HEK293 (cell line): ENCODE data around the gene MPZL1.

Experiments
- CTCF ChIA-PET: fragments of 350-600 bp; formaldehyde crosslinking; extraction: SDS; loops from one replicate; lab custom pipeline; 2021; ENCODE audit warnings: antibody characterized with exemption; lab: Yijun Ruan, JAX
- POLR2A ChIA-PET: fragments of 300-600 bp; formaldehyde crosslinking; extraction: SDS; loops from one replicate; lab custom pipeline; 2020; ENCODE audit warnings: antibody characterized with exemption, inconsistent platforms; lab: Yijun Ruan, JAX
- H3K27ac ChIP-seq: fragments of 200-500 bp; sonication (Bioruptor generic); 2 replicates; pipeline ENCODE4 v1.5.1; 2014; ENCODE audit warnings: low read depth, low read length, control low read depth, inconsistent platforms; ENCODE audit errors: extremely low read depth
- H3K36me3 ChIP-seq, 2 experiments: fragments of 200-500 bp in 1 of 2; sonication (Bioruptor generic) in 1 of 2; 1 replicate in 1 of 2; 2 replicates in 1 of 2; pipeline ENCODE4 v1.5.1; 2014 to 2017; ENCODE audit warnings: inconsistent platforms in 2 of 2, low read length in 2 of 2; ENCODE audit not compliant: control insufficient read depth in 2 of 2, insufficient read depth in 1 of 2
- H3K4me1 ChIP-seq: fragments of 200-500 bp; sonication (Bioruptor generic); 2 replicates; pipeline ENCODE4 v1.5.1; 2014; ENCODE audit warnings: mild to moderate bottlenecking, low read length, inconsistent platforms; ENCODE audit not compliant: control insufficient read depth, insufficient read depth
- H3K4me3 ChIP-seq: 2 replicates; pipeline ENCODE4 v1.5.1; 2011; ENCODE audit warnings: low read depth, mild to moderate bottlenecking, control low read depth, low read length, moderate library complexity
- H3K9me3 ChIP-seq: fragments of 200-500 bp; sonication (Bioruptor generic); 2 replicates; pipeline ENCODE4 v1.5.1; 2014; ENCODE audit warnings: low read depth, low read length, inconsistent platforms; ENCODE audit not compliant: control insufficient read depth, insufficient read depth
- GLIS1 ChIP-seq: fragments of 450-650 bp; formaldehyde crosslinking; IDR thresholded peaks from 2 replicates; pipeline ENCODE4 v1.5.1; 2016; ENCODE audit warnings: missing biosample characterization, missing genetic modification characterization
- HOXA7 ChIP-seq: sonication (generic); formaldehyde crosslinking; IDR thresholded peaks from 2 replicates; pipeline ENCODE4 v1.8.1; 2022; ENCODE audit warnings: missing genetic modification reagents, borderline replicate concordance
- ZNF2 ChIP-seq: fragments of 450-650 bp; formaldehyde crosslinking; IDR thresholded peaks from 2 replicates; pipeline ENCODE4 v1.5.1; 2016; ENCODE audit warnings: missing biosample characterization, missing genetic modification characterization
- ZNF202 ChIP-seq: fragments of 450-650 bp; formaldehyde crosslinking; IDR thresholded peaks from 2 replicates; pipeline ENCODE4 v1.5.1; 2016; ENCODE audit warnings: missing biosample characterization, missing genetic modification characterization, borderline replicate concordance
- ZNF248 ChIP-seq: fragments of 450-650 bp; formaldehyde crosslinking; IDR thresholded peaks from 2 replicates; pipeline ENCODE4 v1.5.1; 2017; ENCODE audit warnings: missing biosample characterization, missing genetic modification characterization
- ZNF366 ChIP-seq: fragments of 450-650 bp; formaldehyde crosslinking; conservative IDR thresholded peaks from 2 replicates; pipeline ENCODE4 v1.5.1; 2016; ENCODE audit warnings: missing biosample characterization, missing genetic modification characterization
- ZNF394 ChIP-seq: fragments of 450-650 bp; formaldehyde crosslinking; IDR thresholded peaks from 2 replicates; pipeline ENCODE4 v1.5.1; 2016; ENCODE audit warnings: missing biosample characterization, missing genetic modification characterization, mild to moderate bottlenecking, moderate library complexity, borderline replicate concordance
- ZNF529 ChIP-seq: fragments of 450-650 bp; formaldehyde crosslinking; IDR thresholded peaks from 2 replicates; pipeline ENCODE4 v1.5.1; 2017; ENCODE audit warnings: missing genetic modification characterization, missing biosample characterization; ENCODE audit not compliant: insufficient replicate concordance
- ZNF530 ChIP-seq: fragments of 450-650 bp; formaldehyde crosslinking; IDR thresholded peaks from 2 replicates; pipeline ENCODE4 v1.5.1; 2016; ENCODE audit warnings: low read depth, missing biosample characterization, missing genetic modification characterization
- ZNF548 ChIP-seq: fragments of 450-650 bp; formaldehyde crosslinking; IDR thresholded peaks from 2 replicates; pipeline ENCODE4 v1.5.1; 2016; ENCODE audit warnings: missing biosample characterization, missing genetic modification characterization
- ZNF571 ChIP-seq: fragments of 450-650 bp; formaldehyde crosslinking; IDR thresholded peaks from 2 replicates; pipeline ENCODE4 v1.5.0; 2017; ENCODE audit warnings: missing biosample characterization, missing genetic modification characterization
- ZNF654 ChIP-seq: fragments of 450-650 bp; formaldehyde crosslinking; IDR thresholded peaks from 2 replicates; pipeline ENCODE4 v1.5.1; 2016; ENCODE audit warnings: low read depth, missing biosample characterization, missing genetic modification characterization
- TF ChIP-seq, protein P1 (sequence below): fragments of 450-650 bp; formaldehyde crosslinking; IDR thresholded peaks from 2 replicates; pipeline ENCODE4 v1.5.1; 2016; ENCODE audit warnings: missing biosample characterization, missing genetic modification characterization
- TF ChIP-seq, protein P2 (sequence below): fragments of 450-650 bp; formaldehyde crosslinking; IDR thresholded peaks from 2 replicates; pipeline ENCODE4 v1.5.1; 2016; ENCODE audit warnings: missing biosample characterization, missing genetic modification characterization
- TF ChIP-seq, protein P3 (sequence below): fragments of 450-650 bp; formaldehyde crosslinking; IDR thresholded peaks from 2 replicates; pipeline ENCODE4 v1.5.1; 2017; ENCODE audit warnings: missing biosample characterization, missing genetic modification characterization
- TF ChIP-seq, protein P4 (sequence below): fragments of 450-650 bp; formaldehyde crosslinking; IDR thresholded peaks from 2 replicates; pipeline ENCODE4 v1.5.1; 2016; ENCODE audit warnings: missing biosample characterization, missing genetic modification characterization

MPZL1 gene

DNA sequence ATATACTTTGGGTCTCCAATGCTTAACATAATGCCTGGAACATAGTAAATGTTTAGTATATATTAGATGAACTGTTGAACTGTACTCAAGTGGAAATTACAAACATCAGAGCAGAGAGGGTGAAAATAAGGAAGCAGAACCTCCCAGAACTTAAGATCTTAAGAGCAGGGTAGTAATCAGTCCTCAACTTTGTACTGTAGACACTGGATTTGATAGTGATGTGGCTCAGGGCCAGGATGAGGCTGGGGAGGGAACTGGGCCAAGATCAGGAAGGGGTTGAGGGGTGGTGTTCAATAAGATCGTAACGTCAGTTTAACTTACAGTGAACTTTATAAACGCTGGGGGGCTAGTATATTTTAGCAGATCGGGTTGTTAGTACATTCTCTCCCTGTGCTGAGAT lies 15.4 kb downstream of the MPZL1 start (continued):
- TF ChIP-seq, protein P1, sequence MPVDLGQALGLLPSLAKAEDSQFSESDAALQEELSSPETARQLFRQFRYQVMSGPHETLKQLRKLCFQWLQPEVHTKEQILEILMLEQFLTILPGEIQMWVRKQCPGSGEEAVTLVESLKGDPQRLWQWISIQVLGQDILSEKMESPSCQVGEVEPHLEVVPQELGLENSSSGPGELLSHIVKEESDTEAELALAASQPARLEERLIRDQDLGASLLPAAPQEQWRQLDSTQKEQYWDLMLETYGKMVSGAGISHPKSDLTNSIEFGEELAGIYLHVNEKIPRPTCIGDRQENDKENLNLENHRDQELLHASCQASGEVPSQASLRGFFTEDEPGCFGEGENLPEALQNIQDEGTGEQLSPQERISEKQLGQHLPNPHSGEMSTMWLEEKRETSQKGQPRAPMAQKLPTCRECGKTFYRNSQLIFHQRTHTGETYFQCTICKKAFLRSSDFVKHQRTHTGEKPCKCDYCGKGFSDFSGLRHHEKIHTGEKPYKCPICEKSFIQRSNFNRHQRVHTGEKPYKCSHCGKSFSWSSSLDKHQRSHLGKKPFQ (tag by site-specific recombination), result no peak
- TF ChIP-seq, all 188 proteins: peak for 0

DNA sequence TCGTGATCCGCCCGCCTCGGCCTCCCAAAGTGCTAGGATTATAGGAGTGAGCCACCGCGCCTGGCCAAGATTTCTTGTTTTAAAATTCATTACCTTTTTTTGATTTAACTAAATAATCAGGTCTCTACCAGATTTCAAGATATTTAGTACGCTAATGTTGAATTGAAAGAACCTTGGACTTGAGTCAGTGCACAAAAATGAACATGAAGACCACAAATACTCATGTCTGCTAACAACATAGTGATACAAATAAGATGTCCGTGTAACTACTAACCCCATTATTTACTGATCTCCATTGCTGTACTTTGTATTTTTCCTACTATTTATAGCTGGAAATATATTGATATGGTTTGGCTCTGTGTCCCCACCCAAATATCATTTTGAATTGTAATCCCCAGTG lies 16.4 kb downstream of the MPZL1 start:
- ChIA-PET POLR2A (no interaction called here), CTCF (no interaction called here)
- Histone ChIP-seq H3K9me3 (no peaks in the 10 kb centered on the region), H3K4me1 (no peaks in the 10 kb centered on the region), H3K36me3 (peaks cover 0 to 9% of the 10 kb centered on the region in 2 experiments; a peak in 1 of 3 replicates), H3K4me3 (no peak overlapping the region), H3K27ac (no peak overlapping the region)
- TF ChIP-seq ZNF2 (tag by site-specific recombination) (no peak), ZNF366 (tag by site-specific recombination) (no peak), GLIS1 (no peak), ZNF529 (tag by site-specific recombination) (no peak), ZNF548 (no peak), ZNF248 (tag by site-specific recombination) (no peak), ZNF394 (tag by site-specific recombination) (no peak), HOXA7 (CRISPR knock-in tag) (no peak), ZNF571 (tag by site-specific recombination) (no peak), ZNF530 (tag by site-specific recombination) (no peak), ZNF654 (tag by site-specific recombination) (no peak)
- TF ChIP-seq, protein P1 (tag by site-specific recombination), result no peak
- TF ChIP-seq, protein P2, sequence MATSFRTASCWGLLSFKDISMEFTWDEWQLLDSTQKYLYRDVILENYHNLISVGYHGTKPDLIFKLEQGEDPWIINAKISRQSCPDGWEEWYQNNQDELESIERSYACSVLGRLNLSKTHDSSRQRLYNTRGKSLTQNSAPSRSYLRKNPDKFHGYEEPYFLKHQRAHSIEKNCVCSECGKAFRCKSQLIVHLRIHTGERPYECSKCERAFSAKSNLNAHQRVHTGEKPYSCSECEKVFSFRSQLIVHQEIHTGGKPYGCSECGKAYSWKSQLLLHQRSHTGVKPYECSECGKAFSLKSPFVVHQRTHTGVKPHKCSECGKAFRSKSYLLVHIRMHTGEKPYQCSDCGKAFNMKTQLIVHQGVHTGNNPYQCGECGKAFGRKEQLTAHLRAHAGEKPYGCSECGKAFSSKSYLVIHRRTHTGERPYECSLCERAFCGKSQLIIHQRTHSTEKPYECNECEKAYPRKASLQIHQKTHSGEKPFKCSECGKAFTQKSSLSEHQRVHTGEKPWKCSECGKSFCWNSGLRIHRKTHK, result no peak
- TF ChIP-seq, protein P3, sequence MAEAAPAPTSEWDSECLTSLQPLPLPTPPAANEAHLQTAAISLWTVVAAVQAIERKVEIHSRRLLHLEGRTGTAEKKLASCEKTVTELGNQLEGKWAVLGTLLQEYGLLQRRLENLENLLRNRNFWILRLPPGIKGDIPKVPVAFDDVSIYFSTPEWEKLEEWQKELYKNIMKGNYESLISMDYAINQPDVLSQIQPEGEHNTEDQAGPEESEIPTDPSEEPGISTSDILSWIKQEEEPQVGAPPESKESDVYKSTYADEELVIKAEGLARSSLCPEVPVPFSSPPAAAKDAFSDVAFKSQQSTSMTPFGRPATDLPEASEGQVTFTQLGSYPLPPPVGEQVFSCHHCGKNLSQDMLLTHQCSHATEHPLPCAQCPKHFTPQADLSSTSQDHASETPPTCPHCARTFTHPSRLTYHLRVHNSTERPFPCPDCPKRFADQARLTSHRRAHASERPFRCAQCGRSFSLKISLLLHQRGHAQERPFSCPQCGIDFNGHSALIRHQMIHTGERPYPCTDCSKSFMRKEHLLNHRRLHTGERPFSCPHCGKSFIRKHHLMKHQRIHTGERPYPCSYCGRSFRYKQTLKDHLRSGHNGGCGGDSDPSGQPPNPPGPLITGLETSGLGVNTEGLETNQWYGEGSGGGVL (tag by site-specific recombination), result no peak

DNA sequence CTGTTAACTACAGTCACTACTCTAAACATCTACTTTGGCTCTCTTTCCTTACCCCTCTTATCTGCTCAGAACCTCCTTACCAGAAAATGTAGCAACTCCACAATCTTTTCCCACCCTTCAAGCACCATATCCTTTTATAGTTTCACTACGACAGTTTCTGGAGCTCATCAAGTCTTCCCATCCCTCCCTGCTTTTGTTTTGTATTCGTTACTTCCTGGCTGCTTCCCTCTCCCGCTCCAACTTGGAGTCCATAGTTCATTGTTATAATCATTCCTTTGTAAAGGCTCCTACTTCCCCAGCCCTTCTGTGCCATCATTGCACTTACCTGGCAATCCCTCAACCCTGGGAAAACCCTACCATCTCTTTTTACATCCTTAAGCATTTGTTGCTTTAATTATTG lies 18.0 kb downstream of the MPZL1 start:
- TF ChIP-seq ZNF202 (tag by site-specific recombination), result no peak
- TF ChIP-seq, protein P4, sequence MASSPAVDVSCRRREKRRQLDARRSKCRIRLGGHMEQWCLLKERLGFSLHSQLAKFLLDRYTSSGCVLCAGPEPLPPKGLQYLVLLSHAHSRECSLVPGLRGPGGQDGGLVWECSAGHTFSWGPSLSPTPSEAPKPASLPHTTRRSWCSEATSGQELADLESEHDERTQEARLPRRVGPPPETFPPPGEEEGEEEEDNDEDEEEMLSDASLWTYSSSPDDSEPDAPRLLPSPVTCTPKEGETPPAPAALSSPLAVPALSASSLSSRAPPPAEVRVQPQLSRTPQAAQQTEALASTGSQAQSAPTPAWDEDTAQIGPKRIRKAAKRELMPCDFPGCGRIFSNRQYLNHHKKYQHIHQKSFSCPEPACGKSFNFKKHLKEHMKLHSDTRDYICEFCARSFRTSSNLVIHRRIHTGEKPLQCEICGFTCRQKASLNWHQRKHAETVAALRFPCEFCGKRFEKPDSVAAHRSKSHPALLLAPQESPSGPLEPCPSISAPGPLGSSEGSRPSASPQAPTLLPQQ (tag by site-specific recombination), result no peak
- no peak overlapping the region for H3K27ac ChIP-seq
- ChIA-PET CTCF (interaction anchor here (1.3 kb wide), 1 partner anchor 24 kb away, joined by 6 read pairs; no protein-coding TSS in a partner anchor), POLR2A (no interaction called here)
- no peak overlapping the region for H3K4me3 ChIP-seq
- no peaks in the 10 kb centered on the region for H3K9me3 ChIP-seq
- no peaks in the 10 kb centered on the region for H3K4me1 ChIP-seq
- peaks cover 0 to 8% of the 10 kb centered on the region in 2 experiments; a peak in 1 of 3 replicates for H3K36me3 ChIP-seq
